ENCODE data around the gene SRRM3.

- TF ChIP-seq CEBPB (tag; IDR thresholded peaks at IDR 0.05) (no peak), CTBP1 (IDR thresholded peaks at IDR 0.05; ENCODE audit: borderline replicate concordance) (no peak), RCOR1 (IDR thresholded peaks at IDR 0.05; ENCODE audit: borderline replicate concordance in 1 of 2, low read depth in 2 of 2, low read length in 2 of 2) (no peak), CC2D1A (IDR thresholded peaks at IDR 0.05) (no peak), NFXL1 (CRISPR knock-in tag; IDR thresholded peaks at IDR 0.05) (no peak), PHB (CRISPR knock-in tag; IDR thresholded peaks at IDR 0.05) (no peak)
Observed at GRCh38 chr7:76278540-76278939, 76.8 kb downstream of the SRRM3 start.

All from K562 (cell line).